HTERT RPE-1 (cell line): ENCODE results near the gene KRTAP10-5.
"Not testable (repeated sequence)": the region's sequence is repeated elsewhere in the genome, so short reads cannot be mapped to it uniquely, and the experiment has no call there.

Experiments
- in situ Hi-C: fragments of 300-500 bp; cut with MboI; formaldehyde crosslinking; loops from 4 replicates; pipeline ENCODE4 v1.14.3; 2020; ENCODE audit warnings: low sequenced_read_pairs

Gene KRTAP10-5, protein sequence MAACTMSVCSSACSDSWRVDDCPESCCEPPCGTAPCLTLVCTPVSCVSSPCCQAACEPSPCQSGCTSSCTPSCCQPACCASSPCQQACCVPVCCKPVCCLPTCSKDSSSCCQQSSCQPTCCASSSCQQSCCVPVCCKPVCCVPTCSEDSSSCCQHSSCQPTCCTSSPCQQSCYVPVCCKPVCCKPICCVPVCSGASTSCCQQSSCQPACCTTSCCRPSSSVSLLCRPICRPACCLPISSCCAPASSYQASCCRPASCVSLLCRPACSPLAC

GRCh38 chr21:44580231-44580821 lies at the start of gene KRTAP10-5:
Gene KRTAP10-5 (minus strand): TSS chr21:44580604. CDS start chr21:44580578, 26 bp downstream.
- in situ Hi-C loops = not testable (repeated sequence)

DNA sequence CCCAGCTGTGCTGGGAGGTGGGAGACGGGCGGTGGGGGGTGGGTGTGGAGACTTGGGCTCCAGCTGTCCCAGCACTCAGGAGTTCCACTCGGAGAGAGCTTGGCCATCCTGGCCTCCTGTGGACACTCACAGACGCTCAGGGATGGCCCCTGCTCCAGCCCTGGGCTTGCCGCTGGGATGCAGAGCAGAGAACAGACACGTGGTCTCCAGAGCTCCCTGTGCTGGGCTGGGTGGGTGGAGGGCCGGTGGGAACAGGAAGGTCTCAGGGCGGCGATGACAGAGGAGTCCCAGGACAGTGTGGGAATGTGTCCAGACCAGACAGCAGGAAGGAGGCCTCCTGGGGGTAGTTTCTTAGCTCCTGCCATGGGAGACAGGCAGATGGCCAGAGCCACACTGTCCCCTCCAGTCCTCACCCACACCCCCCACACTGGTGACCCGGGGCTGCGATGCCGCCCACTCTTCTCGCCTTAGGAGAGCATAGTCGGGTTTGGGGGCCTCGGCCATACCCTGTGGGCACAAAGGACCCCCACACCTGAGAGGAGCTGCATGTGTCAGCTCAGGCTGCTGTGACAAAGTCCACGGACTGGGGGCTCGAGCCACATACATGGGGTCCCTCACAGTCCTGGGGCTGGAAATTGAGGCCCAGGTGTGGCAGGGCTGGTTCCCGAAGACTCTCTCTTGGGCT lies 48.4 kb upstream of the KRTAP10-5 start:
- in situ Hi-C loops = no loop called here

GRCh38 chr21:44627831-44628233 lies 47.4 kb upstream of the KRTAP10-5 start:
- in situ Hi-C loops = not testable (repeated sequence)

DNA sequence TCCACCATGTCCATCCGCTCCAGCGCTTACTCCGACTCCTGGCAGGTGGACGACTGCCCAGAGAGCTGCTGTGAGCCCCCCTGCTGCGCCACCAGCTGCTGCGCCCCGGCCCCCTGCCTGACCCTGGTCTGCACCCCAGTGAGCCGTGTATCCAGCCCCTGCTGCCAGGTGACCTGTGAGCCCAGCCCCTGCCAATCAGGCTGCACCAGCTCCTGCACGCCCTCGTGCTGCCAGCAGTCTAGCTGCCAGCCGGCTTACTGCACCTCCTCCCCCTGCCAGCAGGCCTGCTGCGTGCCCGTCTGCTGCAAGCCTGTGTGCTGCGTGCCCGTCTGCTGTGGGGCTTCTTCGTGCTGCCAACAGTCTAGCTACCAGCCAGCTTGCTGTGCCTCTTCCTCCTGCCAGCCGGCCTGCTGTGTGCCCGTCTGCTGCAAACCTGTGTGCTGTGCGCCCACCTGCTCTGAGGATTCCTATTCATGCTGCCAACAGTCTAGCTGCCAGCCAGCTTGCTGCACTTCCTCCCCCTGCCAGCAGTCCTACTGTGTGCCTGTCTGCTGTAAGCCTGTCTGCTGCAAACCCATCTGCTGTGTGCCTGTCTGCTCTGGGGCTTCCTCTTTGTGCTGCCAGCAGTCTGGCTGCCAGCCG lies 46.9 kb upstream of the KRTAP10-5 start:
- in situ Hi-C loops = not testable (repeated sequence)

- in situ Hi-C loops = no loop called here
Measured at GRCh38 chr21:44626673-44627143, 46.3 kb upstream of the KRTAP10-5 start, which contains the start of gene KRTAP10-9. Gene KRTAP10-9 (plus strand): TSS chr21:44627093. CDS start chr21:44627172, 79 bp downstream.

DNA sequence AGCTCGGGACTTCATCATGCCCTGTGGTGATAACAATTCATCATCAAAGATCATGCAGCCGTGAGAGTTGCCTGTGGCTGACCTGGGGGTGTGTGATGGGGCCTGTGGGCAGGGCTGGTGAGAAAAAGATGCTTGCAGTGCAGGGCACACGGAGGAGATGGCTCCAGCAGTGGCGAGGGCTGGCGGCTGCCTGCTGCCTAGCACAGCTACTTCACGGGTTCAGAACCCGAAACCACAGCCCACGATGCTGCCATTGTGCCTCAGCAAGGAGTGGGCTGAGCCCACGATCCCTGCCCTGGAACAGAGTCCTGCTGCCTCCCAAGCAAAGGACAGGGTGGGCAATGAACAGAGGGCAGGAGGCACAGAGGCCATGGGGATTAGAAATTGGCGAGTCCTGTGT lies 45.9 kb upstream of the KRTAP10-5 start:
- in situ Hi-C loops = no loop called here

GRCh38 chr21:44625756-44626155 lies 45.4 kb upstream of the KRTAP10-5 start:
- in situ Hi-C loops = no loop called here

DNA sequence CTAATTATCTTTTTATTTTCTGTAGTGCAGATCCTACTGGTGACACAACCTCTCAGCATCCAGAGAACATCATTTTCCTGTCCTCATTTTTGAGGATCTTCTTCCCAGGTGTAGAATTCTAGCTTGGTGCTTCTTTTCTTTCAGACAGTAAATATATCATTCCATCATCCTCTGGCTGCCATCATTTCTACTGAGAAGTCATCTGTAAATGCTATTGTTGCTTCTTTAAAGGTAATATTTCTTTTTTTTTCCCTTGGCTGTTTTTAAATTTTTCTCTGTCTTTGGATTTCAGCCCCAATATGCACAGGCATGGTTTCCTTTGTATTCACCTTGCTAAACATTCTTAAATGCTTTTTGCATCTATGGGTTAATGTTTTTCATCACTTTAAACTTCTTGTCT lies 43.2 kb upstream of the KRTAP10-5 start:
- in situ Hi-C loops = no loop called here

GRCh38 chr21:44619886-44620285 lies 39.5 kb upstream of the KRTAP10-5 start:
- in situ Hi-C loops = no loop called here

GRCh38 chr21:44618909-44619308 lies 38.5 kb upstream of the KRTAP10-5 start:
- in situ Hi-C loops = no loop called here

GRCh38 chr21:44618504-44618903 lies 38.1 kb upstream of the KRTAP10-5 start:
- in situ Hi-C loops = no loop called here

DNA sequence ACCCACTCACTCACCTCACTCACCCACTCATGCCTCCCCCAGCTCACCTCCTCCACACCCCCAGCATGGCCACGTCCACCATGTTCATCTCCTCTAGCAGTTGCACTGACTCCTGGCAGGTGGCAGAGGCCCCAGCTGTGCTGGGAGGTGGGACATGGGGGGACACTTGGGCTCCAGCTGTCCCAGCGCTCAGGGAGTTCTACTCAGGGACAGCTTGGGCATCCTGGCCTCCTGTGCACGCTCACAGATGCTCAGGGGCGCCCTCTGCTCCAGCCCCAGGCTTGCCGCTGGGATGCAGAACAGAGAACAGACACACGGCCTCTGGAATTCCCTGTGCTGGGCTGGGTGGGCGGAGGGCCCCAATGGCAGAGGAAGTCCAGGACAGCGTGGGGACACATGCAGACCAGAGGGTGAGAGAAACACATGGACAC lies 36.7 kb upstream of the KRTAP10-5 start:
- in situ Hi-C loops = no loop called here

DNA sequence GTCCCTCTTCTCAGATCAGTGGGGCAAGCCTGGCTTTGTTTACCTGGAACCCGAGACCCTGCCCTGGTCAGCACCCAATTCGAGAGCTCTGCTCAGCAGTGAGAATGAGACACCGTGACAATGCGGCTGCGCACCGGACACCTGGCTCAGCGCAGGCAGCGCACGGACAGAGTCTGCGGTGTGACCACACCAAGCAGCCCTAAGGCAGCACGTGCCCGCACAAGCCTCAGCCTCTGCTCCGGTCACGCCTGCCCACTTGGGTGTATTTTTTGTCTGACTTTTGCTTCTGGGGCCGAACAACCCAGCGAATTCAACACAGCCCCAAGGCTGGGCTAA lies 36.2 kb upstream of the KRTAP10-5 start:
- in situ Hi-C loops = no loop called here

- in situ Hi-C loops = no loop called here
Measured at GRCh38 chr21:44615911-44616590, 35.6 kb upstream of the KRTAP10-5 start.

GRCh38 chr21:44615466-44615865 lies 35.1 kb upstream of the KRTAP10-5 start:
- in situ Hi-C loops = no loop called here

GRCh38 chr21:44614961-44615391 lies 34.6 kb upstream of the KRTAP10-5 start:
- in situ Hi-C loops = no loop called here

DNA sequence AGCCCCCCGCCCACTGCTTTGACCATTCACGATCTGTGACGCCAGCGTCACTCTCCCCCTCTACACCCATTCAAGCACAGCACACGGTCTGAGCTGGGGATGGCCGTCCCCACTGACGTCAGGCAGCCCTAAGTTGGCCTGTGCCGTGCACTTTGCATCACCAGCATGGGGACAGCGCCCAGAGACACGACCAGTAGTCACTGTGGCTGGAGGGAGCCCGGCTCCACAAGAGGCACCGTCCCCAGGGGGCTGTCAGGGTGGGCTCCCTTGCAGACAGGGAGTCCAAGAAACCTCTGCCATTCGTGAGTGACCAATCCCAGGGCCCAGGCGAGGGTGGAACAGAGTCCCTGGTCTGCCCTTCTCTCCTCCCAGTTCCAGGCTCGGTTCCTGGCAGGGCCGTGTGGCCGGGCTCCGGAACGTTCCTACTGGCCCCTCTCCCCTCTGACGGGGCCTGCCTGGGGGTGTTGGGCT lies 33.8 kb upstream of the KRTAP10-5 start:
- in situ Hi-C loops = no loop called here

DNA sequence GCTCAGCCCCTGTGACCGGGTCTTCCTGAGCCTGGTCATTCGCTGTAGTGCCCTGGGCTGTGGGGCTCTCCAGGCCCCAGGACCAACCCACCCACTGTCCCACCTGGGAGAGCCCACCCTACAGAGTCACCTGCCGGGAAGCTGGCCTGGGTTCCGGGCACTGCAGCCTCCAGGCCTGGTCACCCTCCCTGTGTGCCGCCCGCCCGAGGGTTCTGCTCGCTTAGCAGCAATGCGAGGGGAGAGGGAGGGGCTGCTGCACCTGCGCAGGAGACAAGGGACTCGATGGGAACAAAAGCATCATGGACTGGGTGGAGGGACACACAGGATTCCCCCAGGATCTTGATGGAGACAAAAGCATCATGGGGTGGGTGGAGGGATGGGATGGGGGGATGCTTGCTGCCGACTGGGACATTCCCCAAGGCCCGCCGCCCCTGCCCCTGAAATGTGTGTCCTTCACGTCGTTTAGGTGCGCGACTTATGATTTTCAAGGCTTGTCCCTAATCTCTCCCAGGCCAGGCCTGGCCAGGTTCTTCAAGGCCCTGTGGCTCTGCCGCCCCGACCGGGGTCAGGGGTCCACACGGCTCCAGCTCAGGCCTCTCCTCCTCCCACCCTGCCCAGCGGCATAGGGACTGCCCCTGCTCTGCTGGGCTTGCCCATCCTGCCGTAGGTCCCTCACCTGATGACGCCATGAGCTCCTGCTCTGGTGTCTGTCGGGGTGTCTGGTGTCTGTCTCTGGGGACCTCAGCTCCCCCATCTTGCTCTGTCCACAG lies 33.2 kb upstream of the KRTAP10-5 start:
- in situ Hi-C loops = no loop called here

- in situ Hi-C loops = no loop called here
Measured at GRCh38 chr21:44612669-44613229, 32.3 kb upstream of the KRTAP10-5 start.

GRCh38 chr21:44612029-44612486 lies 31.7 kb upstream of the KRTAP10-5 start, which contains the start of gene KRTAP10-8:
Gene KRTAP10-8 (plus strand): TSS chr21:44612079. CDS start chr21:44612101, 22 bp downstream.
- in situ Hi-C loops = no loop called here
